Measurements from ENCODE around the gene NUP93. TPM values are rescaled to one million over a fixed set of nuclear protein-coding genes. Genes with fewer than 3 reads are reported as not detected.

NUP93 gene
- total and polyA plus RNA-seq, 2 donors (not counting 3 experiments of a cell fraction or from before 2014, with no cell fraction given), result 62.3 to 124 TPM

GRCh38 chr16:56836410-56837230 lies 106.7 kb downstream of the NUP93 start:
- Histone ChIP-seq H3K9me3 (replicated peaks; ENCODE audit: control insufficient read depth, insufficient read depth, low read length) (no peaks in the 10 kb centered on the region), H4K20me1 (replicated peaks; ENCODE audit: control insufficient read depth, extremely low read depth, insufficient read depth, low read length) (no peaks in the 10 kb centered on the region), H3K79me2 (ENCODE audit: control insufficient read depth, insufficient read depth, low read length) (no peaks in the 10 kb centered on the region), H2AFZ (ENCODE audit: low read depth, low read length) (no peak overlapping the region), H3K4me1 (ENCODE audit: control insufficient read depth, extremely low read depth, insufficient read depth, low read length) (peaks cover 14% of the 10 kb centered on the region), H3K4me3 (replicated peaks in 1 of 3; ENCODE audit: insufficient read depth in 1 of 3, low read depth in 1 of 3, low read length in 3 of 3) (no peak overlapping the region), H3K27ac (ENCODE audit: insufficient read depth, low read depth, low read length) (no peak overlapping the region), H3K27me3 (ENCODE audit: control insufficient read depth in 2 of 2, insufficient read depth in 2 of 2, low read length in 2 of 2) (no peaks in the 10 kb centered on the region), H3K9ac (replicated peaks; ENCODE audit: extremely low read depth, insufficient read depth, low read length) (no peak overlapping the region), H3K4me2 (ENCODE audit: insufficient read depth, low read length) (no peak overlapping the region), H3K9me1 (replicated peaks; ENCODE audit: control insufficient read depth, extremely low read depth, insufficient read depth, low read length) (no peaks in the 10 kb centered on the region), H3K36me3 (ENCODE audit: control insufficient read depth in 2 of 2, extremely low read depth in 1 of 2, insufficient read depth in 2 of 2, low read length in 2 of 2) (peaks cover 23 to 30% of the 10 kb centered on the region in 2 experiments)
- ChIA-PET POLR2A (no interaction called here), CTCF (interaction anchor here (1.1 to 1.5 kb wide), 3 partner anchors 11 to 42 kb away, joined by 3 to 4 read pairs (median 3); no protein-coding TSS in a partner anchor)
- DNase-seq (ENCODE audit: low read depth, low spot score), result no peak
- intact Hi-C loops (cut with micrococcal nuclease), result no loop called here
- BruUV-seq (replicated peaks), result no TSS peak
- TF ChIP-seq JUN (IDR thresholded peaks at IDR 0.05; ENCODE audit: borderline replicate concordance, insufficient read depth, insufficient read length, low read depth) (no peak), POLR2A (IDR thresholded peaks at IDR 0.05; ENCODE audit: low read depth, low read length) (no peak), EZH2 (IDR thresholded peaks at IDR 0.05; ENCODE audit: borderline replicate concordance, low read depth, low read length, severe bottlenecking) (no peak), POLR2AphosphoS5 (IDR thresholded peaks at IDR 0.05; ENCODE audit: insufficient read depth, low read depth, low read length) (no peak)
- dilution Hi-C loops (cut with MboI; ENCODE audit: extremely low pct_ligation_motif_present, low sequenced_read_pairs), result no loop called here
- FAIRE-seq, result no peak

GRCh38 chr16:56838622-56839337 lies 108.9 kb downstream of the NUP93 start:
- Histone ChIP-seq H3K9me3 (replicated peaks; ENCODE audit: control insufficient read depth, insufficient read depth, low read length) (no peaks in the 10 kb centered on the region), H4K20me1 (replicated peaks; ENCODE audit: control insufficient read depth, extremely low read depth, insufficient read depth, low read length) (no peaks in the 10 kb centered on the region), H3K9me1 (replicated peaks; ENCODE audit: control insufficient read depth, extremely low read depth, insufficient read depth, low read length) (no peaks in the 10 kb centered on the region), H3K27me3 (ENCODE audit: control insufficient read depth in 2 of 2, insufficient read depth in 2 of 2, low read length in 2 of 2) (no peaks in the 10 kb centered on the region), H3K4me2 (ENCODE audit: insufficient read depth, low read length) (peak overlapping the region; percentile 46), H3K4me3 (replicated peaks in 1 of 3; ENCODE audit: insufficient read depth in 1 of 3, low read depth in 1 of 3, low read length in 3 of 3) (no peak overlapping the region), H3K4me1 (ENCODE audit: control insufficient read depth, extremely low read depth, insufficient read depth, low read length) (peaks cover 14% of the 10 kb centered on the region), H3K27ac (ENCODE audit: insufficient read depth, low read depth, low read length) (peak overlapping the region; percentile 40), H3K9ac (replicated peaks; ENCODE audit: extremely low read depth, insufficient read depth, low read length) (peak overlapping the region; percentile 31), H3K36me3 (ENCODE audit: control insufficient read depth in 2 of 2, extremely low read depth in 1 of 2, insufficient read depth in 2 of 2, low read length in 2 of 2) (peaks cover 19 to 26% of the 10 kb centered on the region in 2 experiments), H2AFZ (ENCODE audit: low read depth, low read length) (no peak overlapping the region), H3K79me2 (ENCODE audit: control insufficient read depth, insufficient read depth, low read length) (no peaks in the 10 kb centered on the region)
- intact Hi-C loops (cut with micrococcal nuclease) (no loop called here), dilution Hi-C loops (cut with MboI; ENCODE audit: extremely low pct_ligation_motif_present, low sequenced_read_pairs) (no loop called here)
- no peak for FAIRE-seq
- no peak for DNase-seq (ENCODE audit: low read depth, low spot score)
- POLR2A ChIA-PET, result no interaction called here
- no peak for TF ChIP-seq CTCF (IDR thresholded peaks at IDR 0.05; ENCODE audit: extremely low read depth in 1 of 2, insufficient read depth in 1 of 2, low read depth in 1 of 2, low read length in 2 of 2)
- TF ChIP-seq FOS (IDR thresholded peaks at IDR 0.05; ENCODE audit: borderline replicate concordance, insufficient read depth, low read length), result no peak
- TF ChIP-seq POLR2AphosphoS5 (IDR thresholded peaks at IDR 0.05; ENCODE audit: insufficient read depth, low read depth, low read length), result no peak
- no TSS peak for BruUV-seq (replicated peaks)
- CTCF ChIA-PET, result interaction anchor here (0.6 to 7.3 kb wide), 7 partner anchors 10 to 45 kb away, joined by 3 to 47 read pairs (median 5); no protein-coding TSS in a partner anchor
